Ramos (cell line): ENCODE results near the gene KIF16B.

Experiments
- in situ Hi-C: fragments of 300-500 bp; cut with MboI; formaldehyde crosslinking; loops from one replicate; pipeline ENCODE4 v1.14.3; 2022; ENCODE audit warnings: low sequenced_read_pairs; ENCODE audit not compliant: unreplicated experiment

The KIF16B gene

GRCh38 chr20:16555754-16556153 is 17.5 kb downstream of the KIF16B start:
- in situ Hi-C loops: no loop called here

DNA sequence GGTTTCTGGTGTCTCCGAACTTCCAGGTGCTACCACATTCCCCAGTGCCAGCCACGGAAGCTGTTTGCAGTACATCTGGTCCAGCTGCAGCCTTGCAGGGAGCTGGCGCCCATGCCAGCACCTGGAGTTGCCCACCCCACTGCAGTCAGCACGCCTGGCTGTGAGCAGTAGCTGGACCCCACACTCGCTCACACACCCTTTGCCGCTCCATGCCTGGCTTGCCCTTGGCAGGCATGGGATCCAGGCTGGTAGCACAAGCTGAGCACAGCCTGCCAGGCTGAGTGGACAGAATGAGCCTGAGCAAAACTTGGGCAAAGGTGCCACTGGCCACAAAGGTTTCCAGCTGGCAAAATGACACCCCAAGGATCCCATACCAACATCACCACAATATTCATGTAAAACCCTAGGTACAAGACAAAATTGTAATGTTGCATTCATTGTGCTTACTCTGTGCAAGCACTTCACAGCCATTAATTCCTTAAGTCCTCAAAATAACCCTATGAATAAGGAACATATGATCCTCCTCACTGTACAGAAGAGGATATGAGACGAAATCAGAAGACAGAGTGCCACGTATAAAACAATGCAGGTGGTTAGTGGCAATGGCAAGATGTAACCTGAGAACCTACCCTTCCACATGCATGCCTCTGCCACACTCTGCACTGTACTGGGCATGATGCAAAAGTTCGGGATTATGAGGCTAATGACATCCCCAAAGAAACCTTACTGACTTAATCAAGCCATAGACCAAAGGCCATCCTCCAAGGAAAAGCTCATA is 18.3 kb downstream of the KIF16B start:
- in situ Hi-C loops: no loop called here

GRCh38 chr20:16553684-16554083 is 19.6 kb downstream of the KIF16B start:
- in situ Hi-C loops: no loop called here

- in situ Hi-C loops: no loop called here
These were observed 20.1 kb downstream of the KIF16B start for GRCh38 chr20:16553101-16553500.

GRCh38 chr20:16552015-16552414 is 21.2 kb downstream of the KIF16B start:
- in situ Hi-C loops: no loop called here

DNA sequence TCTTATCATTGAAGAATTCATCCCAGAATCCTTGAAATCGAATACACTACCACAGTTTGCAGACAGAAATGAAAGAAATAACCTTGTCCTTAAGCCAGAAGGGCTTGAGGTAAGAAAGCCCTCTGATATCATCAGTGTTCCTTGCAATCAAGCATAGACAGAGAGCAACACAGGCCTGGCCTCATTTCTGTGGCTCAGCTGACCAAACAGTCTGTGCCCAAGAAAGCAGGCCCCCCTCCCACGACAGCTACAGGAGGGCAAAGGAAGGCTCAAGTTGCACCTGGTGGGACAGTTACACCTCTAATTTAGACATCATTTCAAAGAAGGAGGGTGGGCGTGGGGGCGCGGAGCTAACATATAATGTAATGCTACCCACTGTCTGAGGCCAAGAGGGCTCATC is 21.6 kb downstream of the KIF16B start:
- in situ Hi-C loops: no loop called here

GRCh38 chr20:16548068-16548672 is 25.1 kb downstream of the KIF16B start:
- in situ Hi-C loops: no loop called here

DNA sequence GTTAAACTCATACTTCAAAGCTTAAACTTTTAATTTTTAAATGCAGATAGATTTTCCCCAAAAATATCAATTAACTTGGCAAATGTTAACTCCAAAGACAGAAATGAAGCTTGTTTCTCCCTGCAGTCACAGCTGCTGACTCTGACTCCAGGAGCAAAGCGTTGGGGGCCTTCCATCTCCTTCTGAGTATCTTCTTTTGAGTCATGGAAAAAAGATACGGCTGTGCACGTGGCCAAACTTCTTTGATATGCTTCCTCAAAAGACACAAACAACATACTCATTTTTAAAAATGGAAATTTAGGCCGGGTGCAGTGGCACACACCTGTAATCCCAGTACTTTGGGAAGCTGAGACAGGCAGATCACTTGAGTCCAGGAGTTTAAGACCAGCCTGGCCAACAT is 28.3 kb downstream of the KIF16B start:
- in situ Hi-C loops: no loop called here

GRCh38 chr20:16542477-16542876 is 30.8 kb downstream of the KIF16B start:
- in situ Hi-C loops: no loop called here

DNA sequence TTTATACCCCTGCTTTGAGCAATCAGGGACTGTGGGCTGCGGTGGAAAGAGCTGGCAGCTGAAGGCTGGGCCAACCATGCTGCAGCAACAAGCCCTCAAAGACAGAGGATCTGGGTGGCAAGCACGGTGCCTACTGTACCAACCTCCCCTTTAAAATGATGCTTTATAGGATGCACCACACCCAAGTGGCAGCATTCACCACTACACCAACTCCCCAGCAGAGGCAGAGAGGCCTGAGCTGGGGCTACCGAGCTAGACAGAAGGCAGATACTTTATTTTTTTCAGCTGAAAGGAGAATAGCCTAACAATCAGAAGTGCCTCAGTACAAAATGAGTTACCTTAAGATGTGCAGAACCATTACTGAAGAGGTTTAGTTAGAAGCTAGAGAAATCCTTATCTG is 31.4 kb downstream of the KIF16B start:
- in situ Hi-C loops: no loop called here

GRCh38 chr20:16541226-16541625 is 32.0 kb downstream of the KIF16B start:
- in situ Hi-C loops: no loop called here

- in situ Hi-C loops: no loop called here
These were observed 33.8 kb downstream of the KIF16B start for GRCh38 chr20:16539280-16540021.

DNA sequence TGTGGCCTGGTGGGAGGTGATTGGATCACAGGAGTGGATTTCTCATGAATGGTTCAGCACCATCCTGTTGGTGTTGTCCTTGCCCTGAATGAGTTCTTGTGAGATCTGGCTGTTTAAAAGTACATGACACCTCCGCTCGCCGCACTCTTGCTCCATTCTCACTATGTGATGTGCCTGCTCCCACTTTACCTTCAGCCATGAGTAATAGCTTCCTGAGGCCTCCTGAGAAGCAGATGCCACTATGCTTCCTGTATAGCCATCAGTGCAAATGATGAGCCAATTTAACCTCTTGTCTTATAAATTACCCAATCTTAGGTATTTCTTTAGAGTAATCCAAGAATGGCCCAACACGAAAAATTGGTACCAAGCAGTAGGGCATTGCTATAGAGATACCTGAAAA is 34.5 kb downstream of the KIF16B start:
- in situ Hi-C loops: no loop called here

- in situ Hi-C loops: no loop called here
These were observed 35.3 kb downstream of the KIF16B start for GRCh38 chr20:16537918-16538317.

- in situ Hi-C loops: no loop called here
These were observed 36.1 kb downstream of the KIF16B start for GRCh38 chr20:16537025-16537665.

DNA sequence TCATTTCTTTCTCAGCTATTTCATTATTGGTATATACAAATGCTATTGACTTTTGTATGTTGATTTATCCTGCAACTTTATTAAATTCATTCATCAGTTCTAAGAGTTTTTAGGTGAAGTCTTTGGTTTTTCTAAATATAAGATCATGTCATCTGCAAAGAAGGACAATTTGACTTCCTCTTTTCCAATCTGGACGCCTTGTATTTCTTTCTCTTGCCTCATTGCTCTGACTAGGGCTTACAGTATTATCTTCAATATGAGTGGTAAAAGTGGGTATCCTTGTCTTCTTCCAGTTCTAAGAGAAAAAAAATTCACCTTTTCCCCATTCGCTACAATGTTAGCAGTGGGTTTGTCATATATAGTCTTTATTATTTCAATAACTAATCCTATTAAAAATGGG is 38.0 kb downstream of the KIF16B start:
- in situ Hi-C loops: no loop called here

- in situ Hi-C loops: no loop called here
These were observed 39.7 kb downstream of the KIF16B start for GRCh38 chr20:16533502-16533901.

DNA sequence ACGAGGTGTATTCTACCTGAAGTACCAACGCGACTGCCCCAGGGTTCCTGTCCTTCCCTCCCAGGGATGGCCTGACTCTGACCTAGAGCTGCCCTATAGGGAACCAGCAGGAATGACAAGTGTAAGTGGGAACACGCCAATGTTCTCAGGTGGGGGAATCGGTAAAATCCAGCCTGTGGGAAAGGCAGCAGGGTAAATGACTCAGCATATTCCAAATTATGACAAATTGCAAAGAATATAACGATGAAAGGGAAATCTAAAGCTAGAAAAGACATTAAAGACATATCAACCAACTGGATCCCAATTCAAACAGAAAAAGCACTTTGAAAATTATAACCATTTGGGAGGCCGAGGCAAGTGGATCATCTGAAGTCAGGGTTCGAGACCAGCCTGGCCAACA is 41.8 kb downstream of the KIF16B start:
- in situ Hi-C loops: no loop called here

DNA sequence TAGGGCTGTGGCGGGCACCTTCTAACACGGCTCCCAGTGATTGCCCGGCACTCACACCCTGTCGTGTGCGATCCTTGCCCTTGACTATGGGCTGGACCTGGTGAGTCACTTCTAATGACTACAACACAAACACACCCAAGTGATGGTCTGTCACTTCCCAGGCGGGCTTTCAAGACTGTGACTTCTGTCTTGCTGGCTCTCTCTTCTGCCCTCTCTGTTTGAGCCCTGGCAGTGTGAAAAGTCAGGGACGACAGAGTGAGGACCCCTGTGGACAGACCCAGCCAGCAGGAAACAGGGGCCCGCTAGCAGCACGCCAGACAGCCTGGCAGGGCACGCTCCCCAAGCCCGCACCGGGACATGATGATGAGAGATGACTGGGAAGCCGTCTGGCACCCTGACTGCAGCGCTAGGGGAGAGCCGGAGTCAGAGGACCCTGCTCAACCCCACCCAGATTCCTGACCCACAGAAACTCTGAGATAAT is 43.0 kb downstream of the KIF16B start:
- in situ Hi-C loops: no loop called here

DNA sequence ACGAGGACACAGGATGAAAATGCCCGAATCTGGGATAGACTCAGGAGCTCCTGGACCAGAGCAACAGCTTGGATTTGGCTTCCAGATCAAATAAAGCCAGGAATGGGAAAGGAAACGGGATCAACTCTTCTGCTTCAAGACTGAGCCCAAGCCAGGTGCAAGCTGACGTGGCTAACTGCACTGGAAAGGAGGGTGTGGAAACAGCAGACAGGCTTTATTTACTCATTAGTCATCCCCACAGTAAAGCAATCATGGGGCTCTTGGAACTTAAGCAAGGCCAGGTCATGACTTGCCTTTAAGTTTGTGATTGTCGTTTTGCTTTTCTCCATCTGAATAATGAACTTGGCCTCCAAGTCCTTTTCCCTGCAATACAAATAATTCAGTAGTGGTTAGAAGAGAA is 45.2 kb downstream of the KIF16B start:
- in situ Hi-C loops: no loop called here

DNA sequence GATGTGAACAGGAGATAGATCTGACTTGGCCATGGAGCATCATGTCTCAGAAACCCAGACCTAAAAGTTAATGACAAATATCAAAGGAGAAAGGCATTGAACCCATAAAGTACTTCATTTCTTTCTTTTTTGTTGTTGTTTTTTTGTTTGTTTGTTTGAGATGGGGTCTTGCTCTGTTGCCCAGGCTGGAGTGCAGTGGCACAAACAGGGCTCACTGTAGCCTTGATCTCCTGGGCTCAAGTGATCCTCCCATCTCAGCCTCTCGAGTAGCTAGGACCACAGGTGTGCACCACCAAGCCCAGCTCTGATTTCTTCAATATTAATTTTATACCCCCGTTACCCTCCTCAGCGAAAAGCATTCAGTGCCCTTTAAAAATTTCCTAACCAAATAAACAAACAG is 45.8 kb downstream of the KIF16B start:
- in situ Hi-C loops: no loop called here
